SIG-M5 treated with dmso at 0.1 percent for 504 hours (cell line): ENCODE measurements around the gene ZNF512B.
"Not testable (repeated sequence)": the region's sequence is repeated elsewhere in the genome, so short reads cannot be mapped to it uniquely, and the experiment has no call there.

ENCODE experiments used
- DNase-seq: peaks from one replicate; lab custom pipeline; 2025; ENCODE audit not compliant: unreplicated experiment; lab: John Stamatoyannopoulos, UW

Gene ZNF512B

GRCh38 chr20:63935447-63935846 lies 34.3 kb downstream of the ZNF512B start:
- no peak for DNase-seq

DNA sequence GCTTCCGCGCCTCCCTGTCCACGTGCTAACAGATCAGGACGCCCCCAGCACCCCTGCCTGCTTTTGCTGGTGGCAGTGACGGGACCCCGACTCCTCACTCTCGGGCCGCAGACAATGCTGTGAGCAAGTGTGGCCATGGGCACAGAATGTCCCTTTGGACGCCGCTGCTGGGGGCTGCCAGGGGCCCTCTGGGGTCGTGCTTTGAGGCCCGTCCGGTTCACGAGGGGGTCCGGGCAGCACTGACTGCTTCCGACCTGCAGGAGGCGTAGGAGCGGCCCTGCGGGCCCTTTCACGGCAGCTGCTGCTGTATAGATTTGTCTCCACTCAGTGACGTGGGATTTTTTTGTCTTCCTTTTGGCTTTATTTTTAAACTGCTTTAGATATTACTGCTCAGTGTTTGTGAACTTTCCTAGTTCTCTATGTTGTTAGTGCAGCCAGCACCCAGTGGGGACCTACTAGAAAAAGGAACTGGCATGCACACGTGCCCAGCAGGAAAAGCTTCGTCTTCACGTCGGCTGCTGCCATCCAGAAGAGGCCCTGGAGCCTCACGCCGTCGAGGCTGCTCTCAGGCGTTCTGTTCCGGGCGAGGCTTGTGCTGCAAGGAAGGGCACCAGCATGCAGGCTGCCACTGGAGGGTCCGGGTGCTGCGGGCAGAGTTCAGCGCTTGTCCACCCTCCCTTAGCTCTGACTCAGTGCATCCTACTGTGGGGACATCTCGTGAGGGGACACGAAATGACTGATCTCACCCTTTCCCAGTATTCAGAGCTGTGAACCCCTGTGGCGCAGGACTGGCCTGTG lies 35.3 kb downstream of the ZNF512B start:
- no peak for DNase-seq

DNA sequence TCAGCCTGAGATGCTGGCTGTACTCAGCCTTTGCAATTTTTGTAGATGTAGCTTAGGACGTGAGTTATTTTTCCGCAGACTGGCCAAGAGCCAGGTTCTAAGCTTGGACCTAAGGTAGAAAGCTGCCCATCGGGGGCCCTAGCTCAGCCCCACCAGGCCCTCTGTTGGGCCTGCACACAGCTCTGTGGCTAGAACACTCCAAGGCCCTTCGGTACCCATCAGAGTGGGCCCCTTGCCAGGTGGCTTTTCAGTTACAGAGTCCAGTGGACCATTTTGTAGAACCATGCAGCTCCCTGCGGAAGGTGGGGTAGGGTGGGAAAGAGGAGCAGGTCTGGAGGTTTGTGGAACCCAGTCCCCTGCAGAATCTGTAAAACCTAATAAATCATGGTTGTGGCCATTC lies 36.1 kb downstream of the ZNF512B start:
- DNase-seq: no peak

GRCh38 chr20:63932606-63933160 lies 37.0 kb downstream of the ZNF512B start:
- DNase-seq: no peak

DNA sequence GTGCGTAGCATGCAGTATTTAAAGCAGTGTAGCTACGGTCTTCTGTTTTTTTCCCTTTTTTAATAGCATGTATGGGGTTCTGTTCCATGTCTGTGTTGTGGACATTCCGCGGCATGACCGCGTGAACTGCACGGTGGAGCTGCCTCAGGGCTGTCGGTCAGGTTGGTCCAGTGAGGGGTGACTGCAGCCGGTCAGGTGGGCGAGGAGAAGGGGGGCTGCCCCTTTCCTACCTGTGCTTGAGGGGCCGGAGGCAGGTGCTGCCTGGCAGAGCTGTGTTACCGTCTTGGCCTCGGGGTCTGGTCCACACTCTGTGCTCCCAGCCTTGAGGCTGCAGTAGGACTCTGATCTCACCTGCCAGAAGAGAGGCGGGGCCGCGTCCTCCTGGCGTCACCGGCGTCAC lies 38.0 kb downstream of the ZNF512B start:
- DNase-seq: no peak

DNA sequence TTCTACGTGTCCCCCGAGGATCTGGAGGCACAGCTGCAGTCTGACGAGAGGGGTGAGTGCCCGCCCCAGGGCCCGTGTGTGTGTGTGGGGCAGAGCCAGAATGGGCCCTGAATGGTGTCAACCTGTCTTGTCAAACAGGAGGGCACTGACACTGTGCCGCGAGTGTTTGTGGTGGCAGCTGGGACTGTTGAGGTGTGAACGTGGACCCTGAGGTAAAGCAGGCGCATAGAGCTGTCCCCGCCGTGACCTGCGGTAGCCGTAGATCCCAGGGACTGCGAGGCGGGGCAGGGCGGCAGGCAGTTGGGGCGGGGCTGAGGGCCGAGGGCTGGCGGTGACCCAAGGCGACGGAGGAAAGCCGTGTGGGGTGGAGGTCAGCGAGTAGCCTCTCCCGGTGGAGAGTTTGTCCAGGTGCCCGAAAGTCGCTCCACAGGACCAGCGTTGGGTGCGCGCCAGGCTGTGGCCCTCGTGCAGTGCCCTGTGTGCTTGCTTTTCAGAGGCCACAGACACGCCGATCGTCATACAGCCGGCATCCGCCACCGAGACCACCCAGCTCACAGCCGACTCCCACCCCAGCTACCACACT lies 38.7 kb downstream of the ZNF512B start:
- DNase-seq: no peak

- DNase-seq: not testable (repeated sequence)
These were observed 40.3 kb downstream of the ZNF512B start for GRCh38 chr20:63929473-63929883.

- no peak for DNase-seq
These were observed 40.7 kb downstream of the ZNF512B start for GRCh38 chr20:63929071-63929470.

DNA sequence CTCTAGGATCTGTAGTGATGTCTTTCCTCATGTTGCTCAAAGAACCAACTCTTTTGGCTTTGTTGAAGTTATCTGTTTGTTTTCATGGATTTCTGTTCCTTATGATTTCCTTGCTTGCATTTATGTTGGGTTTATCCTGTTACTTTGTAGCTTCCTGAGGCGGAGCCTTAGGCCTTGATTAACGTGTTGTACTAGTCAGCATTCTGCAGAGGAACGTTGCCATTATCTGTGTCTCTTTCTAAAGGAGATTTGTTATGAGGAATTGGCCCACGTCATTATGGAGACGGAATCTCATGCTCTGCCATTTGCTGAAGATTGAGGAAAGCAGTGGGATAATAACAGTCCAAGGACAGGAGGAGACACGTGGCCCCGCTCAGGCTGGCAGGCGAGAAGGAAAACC lies 43.4 kb downstream of the ZNF512B start:
- no peak for DNase-seq

DNA sequence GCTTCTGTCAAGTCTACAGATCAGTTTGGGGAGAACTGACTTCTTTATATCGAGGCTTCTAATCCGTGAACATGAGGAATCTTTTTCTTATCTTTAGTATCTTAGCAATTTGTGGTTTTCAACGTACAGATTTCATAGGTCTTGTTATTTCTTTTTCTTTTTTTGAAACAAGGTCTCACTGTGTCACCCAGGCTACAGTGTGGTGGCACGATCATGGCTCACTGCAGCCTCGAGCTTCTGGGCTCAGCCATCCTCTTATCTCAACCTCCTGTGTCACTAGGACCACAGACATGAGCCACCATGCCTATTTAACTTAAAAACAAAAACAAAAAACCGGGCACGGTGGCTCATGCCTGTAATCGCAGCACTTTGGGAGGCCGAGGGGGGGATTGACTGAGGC lies 45.5 kb downstream of the ZNF512B start:
- no peak for DNase-seq

DNA sequence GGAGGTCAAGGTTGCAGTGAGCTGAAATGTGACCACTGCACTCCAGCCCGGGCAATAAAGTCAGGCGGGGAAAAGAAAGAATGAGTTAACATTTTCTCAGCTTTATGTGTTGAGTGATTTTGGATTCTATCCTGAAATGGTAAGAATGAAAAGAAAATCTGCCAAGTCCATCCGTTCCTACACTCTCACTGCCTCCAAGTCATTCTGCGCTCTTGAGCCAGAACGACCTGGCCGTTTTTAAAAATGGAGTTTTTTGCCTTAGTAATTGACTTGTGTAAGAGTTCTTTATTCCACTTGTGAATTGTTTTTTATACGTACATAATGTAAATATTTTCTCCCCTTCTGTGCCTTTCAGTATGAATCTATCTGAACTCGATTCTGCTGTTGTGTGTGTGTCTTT lies 46.1 kb downstream of the ZNF512B start:
- no peak for DNase-seq

DNA sequence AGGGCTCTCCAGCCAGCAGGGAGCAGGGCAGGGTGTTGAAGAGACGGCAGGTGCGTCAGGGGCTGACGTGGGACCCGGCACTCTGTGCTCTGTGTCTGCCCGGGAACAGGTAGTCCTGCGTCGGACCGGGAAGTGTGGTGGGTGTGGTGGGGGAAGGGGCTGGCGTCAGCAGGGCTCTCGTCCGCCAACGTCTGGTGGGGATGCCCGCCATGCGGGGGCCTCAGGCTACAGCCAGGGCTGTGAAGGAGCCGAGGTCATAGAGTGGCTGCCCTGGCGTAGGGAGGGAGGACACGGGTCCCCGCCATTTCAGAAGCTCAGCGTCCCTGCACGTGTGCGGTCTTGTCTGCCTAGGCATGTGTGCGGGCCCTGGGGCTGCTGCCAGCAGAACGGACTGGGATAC lies 49.5 kb downstream of the ZNF512B start:
- DNase-seq: no peak

DNA sequence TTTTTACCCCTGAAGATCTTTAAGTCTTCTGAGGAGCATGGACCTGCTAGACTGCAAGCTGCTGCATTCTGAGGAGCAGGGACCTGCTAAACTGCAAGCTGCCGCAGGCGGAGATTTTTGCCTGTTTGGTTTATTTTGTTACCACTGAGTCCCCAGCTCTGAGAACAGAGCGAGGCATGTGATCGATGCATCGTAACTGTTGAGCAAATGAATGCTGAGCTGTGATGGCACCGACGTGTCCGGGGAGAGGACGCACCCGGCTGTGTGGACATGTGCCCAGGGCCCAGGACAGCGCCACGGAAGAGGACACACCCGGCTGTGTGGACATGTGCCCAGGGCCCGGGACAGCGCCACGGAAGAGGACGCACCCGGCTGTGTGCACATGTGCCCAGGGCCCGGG lies 50.6 kb downstream of the ZNF512B start:
- DNase-seq: no peak

- no peak for DNase-seq
These were observed 51.9 kb downstream of the ZNF512B start for GRCh38 chr20:63917811-63918210.

DNA sequence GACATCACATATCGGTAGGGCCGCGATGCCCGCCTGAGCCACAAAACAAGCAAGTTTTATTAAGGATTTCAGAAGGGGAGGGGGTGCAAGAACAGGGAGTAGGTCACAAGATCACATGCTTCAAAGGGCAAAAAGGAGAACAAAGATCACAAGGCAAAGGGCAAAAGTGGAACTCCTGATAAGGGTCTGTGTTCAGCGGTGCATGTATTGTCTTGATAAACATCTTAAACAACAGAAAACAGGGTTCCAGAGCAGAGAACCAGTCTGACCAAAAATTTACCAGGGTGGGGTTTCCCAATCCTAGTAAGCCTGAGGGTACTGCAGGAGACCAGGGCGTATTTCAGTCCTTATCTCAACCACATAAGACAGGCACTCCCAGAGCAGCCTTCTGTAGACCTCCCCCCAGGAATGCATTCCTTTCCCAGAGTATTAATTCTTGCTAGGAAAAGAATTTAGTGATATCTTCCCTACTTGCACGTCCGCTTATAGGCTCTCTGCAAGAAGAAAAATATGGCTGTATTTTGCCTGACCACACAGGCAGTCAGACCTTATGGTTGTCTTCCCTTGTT lies 53.3 kb downstream of the ZNF512B start:
- DNase-seq: not testable (repeated sequence)

DNA sequence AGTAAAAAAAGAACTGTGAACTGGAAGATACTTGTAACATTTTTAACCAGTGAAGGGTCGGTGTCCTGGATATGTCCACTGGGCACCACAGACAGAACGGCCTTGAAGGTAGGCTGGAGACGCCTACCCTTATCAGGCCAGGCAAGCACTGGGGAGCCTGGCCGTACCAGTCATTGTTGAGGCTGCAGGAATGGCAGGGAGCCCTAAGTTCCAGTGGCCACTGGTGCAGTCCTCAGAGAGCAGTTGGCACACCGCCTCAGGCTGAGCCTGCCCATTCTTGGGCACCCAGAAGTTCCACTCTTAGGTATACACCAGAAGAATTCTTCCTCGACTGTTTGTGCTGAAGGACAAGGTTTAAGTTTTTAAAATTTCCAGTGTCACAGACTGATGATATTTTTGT lies 54.3 kb downstream of the ZNF512B start:
- DNase-seq: no peak

DNA sequence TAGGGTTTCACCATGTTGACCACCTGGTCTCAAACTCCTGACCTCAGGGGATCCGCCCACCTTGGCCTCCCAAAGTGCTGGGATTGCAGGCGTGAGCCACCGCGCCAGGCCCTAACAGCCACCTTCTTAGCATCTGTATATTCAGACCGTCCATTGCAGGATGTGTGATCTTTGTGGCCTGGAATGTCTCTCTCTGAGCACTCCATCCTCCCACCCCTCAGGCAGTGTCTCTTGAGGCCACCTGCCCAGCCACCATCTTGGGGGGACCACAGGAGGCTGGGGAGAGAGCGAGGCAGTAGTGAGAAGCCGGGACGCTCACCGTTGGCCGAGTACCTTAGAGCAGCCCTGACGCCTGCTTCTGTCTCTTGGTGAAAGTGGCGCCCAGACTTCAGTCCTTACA lies 56.0 kb downstream of the ZNF512B start:
- no peak for DNase-seq

DNA sequence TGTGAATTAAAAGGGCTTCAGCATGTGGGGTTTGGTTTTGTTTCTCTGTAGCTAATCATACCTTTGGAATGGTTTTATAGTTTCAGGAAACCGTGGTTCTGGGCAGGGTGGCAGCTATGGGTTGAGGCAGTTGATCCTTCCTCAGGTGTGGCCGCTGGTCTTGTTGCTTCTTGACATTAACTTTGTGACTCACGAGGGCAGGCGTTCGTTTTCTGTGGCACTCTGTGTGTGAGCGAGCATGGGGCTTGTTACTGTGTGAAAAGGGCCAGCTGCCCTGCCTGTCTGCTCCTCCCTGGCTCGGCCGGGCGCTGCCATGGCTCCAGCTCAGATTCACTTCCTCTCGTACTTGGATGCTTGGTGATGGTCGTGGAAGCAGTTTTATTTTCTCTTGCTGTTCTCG lies 58.6 kb downstream of the ZNF512B start:
- peak; percentile 48 for DNase-seq

GRCh38 chr20:63908008-63908682 lies 61.6 kb downstream of the ZNF512B start:
- no peak for DNase-seq
